SK-N-SH treated with all-trans-retinoic acid at 6 μM for 48 hours (cell line): ENCODE results near the gene GMIP.

Source experiments
- ATAC-seq: fragments of 200-7000 bp; cut with Tn5 transposase; 3 replicates; pipeline ENCODE4 v1.9.1; 2020; ENCODE audit warnings: mild to moderate bottlenecking, moderate library complexity
- ARNTL ChIP-seq: fragments of 450-650 bp; formaldehyde crosslinking; IDR thresholded peaks from 2 replicates; pipeline ENCODE4 v1.5.0; 2020; ENCODE audit warnings: low read depth, mild to moderate bottlenecking, moderate library complexity, borderline replicate concordance
- BACH2 ChIP-seq: fragments of 250-450 bp; sonication (Bioruptor Pico); IDR thresholded peaks from 2 replicates; pipeline ENCODE4 v1.9.0; 2021; ENCODE audit warnings: mild to moderate bottlenecking, borderline replicate concordance
- CSDC2 ChIP-seq: fragments of 250-450 bp; sonication (Bioruptor Pico); IDR thresholded peaks from 2 replicates; pipeline ENCODE4 v1.5.0; 2020; ENCODE audit warnings: mild to moderate bottlenecking, moderate library complexity
- CSRNP3 ChIP-seq: fragments of 250-450 bp; sonication (Bioruptor Pico); IDR thresholded peaks from 2 replicates; pipeline ENCODE4 v1.5.1; 2021; ENCODE audit warnings: mild to moderate bottlenecking, moderate library complexity
- ESRRG ChIP-seq: fragments of 250-450 bp; sonication (Bioruptor Pico); IDR thresholded peaks from 2 replicates; pipeline ENCODE4 v1.6.1; 2021; ENCODE audit warnings: mild to moderate bottlenecking
- GLIS3 ChIP-seq: fragments of 250-450 bp; sonication (Bioruptor Pico); IDR thresholded peaks from 2 replicates; pipeline ENCODE4 v1.5.0; 2020; ENCODE audit warnings: mild to moderate bottlenecking, moderate library complexity
- ISL1 ChIP-seq: fragments of 250-450 bp; sonication (Bioruptor Pico); IDR thresholded peaks from 2 replicates; pipeline ENCODE4 v2.1.2; 2022; ENCODE audit warnings: mild to moderate bottlenecking, moderate library complexity
- OSR1 ChIP-seq: fragments of 250-450 bp; sonication (Bioruptor Pico); IDR thresholded peaks from 2 replicates; pipeline ENCODE4 v1.8.0; 2022; ENCODE audit warnings: moderate library complexity, mild to moderate bottlenecking, inconsistent platforms
- POU6F1 ChIP-seq: fragments of 250-450 bp; sonication (Bioruptor Pico); IDR thresholded peaks from 2 replicates; pipeline ENCODE4 v1.8.0; 2021; ENCODE audit warnings: low read depth, mild to moderate bottlenecking, moderate library complexity, borderline replicate concordance
- PPARA ChIP-seq: fragments of 250-450 bp; sonication (Bioruptor Pico); IDR thresholded peaks from 2 replicates; pipeline ENCODE4 v1.5.0; 2020; ENCODE audit warnings: mild to moderate bottlenecking, borderline replicate concordance
- RARB ChIP-seq: fragments of 250-450 bp; sonication (Bioruptor Pico); IDR thresholded peaks from 2 replicates; pipeline ENCODE4 v1.8.0; 2021; ENCODE audit warnings: mild to moderate bottlenecking, moderate library complexity
- SNAI2 ChIP-seq: fragments of 250-450 bp; sonication (Bioruptor Pico); IDR thresholded peaks from 2 replicates; pipeline ENCODE4 v1.5.0; 2020; ENCODE audit warnings: mild to moderate bottlenecking, moderate library complexity
- TCF4 ChIP-seq: fragments of 250-450 bp; sonication (Bioruptor Pico); IDR thresholded peaks from 2 replicates; pipeline ENCODE4 v1.8.0; 2021; ENCODE audit warnings: mild to moderate bottlenecking, moderate library complexity, borderline replicate concordance
- TOX ChIP-seq: fragments of 250-450 bp; sonication (Bioruptor Pico); IDR thresholded peaks from 2 replicates; pipeline ENCODE4 v1.8.0; 2021; ENCODE audit warnings: mild to moderate bottlenecking, moderate library complexity, borderline replicate concordance
- ZC3H10 ChIP-seq: fragments of 250-450 bp; sonication (Bioruptor Pico); IDR thresholded peaks from 2 replicates; pipeline ENCODE4 v1.5.1; 2021; ENCODE audit warnings: mild to moderate bottlenecking, moderate library complexity
- ZFP3 ChIP-seq: fragments of 250-450 bp; sonication (Bioruptor Pico); IDR thresholded peaks from 2 replicates; pipeline ENCODE4 v1.5.0; 2020; ENCODE audit warnings: mild to moderate bottlenecking, moderate library complexity
- ZFP30 ChIP-seq: fragments of 450-650 bp; formaldehyde crosslinking; IDR thresholded peaks from 2 replicates; pipeline ENCODE4 v1.5.0; 2022; ENCODE audit warnings: mild to moderate bottlenecking, moderate library complexity
- ZNF565 ChIP-seq: fragments of 450-650 bp; formaldehyde crosslinking; conservative IDR thresholded peaks from 2 replicates; pipeline ENCODE4 v1.5.0; 2020; ENCODE audit warnings: low read depth, mild to moderate bottlenecking, moderate library complexity
- ZNF70 ChIP-seq: fragments of 450-650 bp; formaldehyde crosslinking; IDR thresholded peaks from 2 replicates; pipeline ENCODE4 v1.5.0; 2020; ENCODE audit warnings: mild to moderate bottlenecking, moderate library complexity
- ZNF8 ChIP-seq: fragments of 450-650 bp; formaldehyde crosslinking; IDR thresholded peaks from 2 replicates; pipeline ENCODE4 v1.5.0; 2020; ENCODE audit warnings: mild to moderate bottlenecking, moderate library complexity
- TF ChIP-seq, protein P1 (sequence below): fragments of 250-450 bp; sonication (Bioruptor Pico); IDR thresholded peaks from 2 replicates; pipeline ENCODE4 v1.8.0; 2020; ENCODE audit warnings: mild to moderate bottlenecking, moderate library complexity, borderline replicate concordance
- TF ChIP-seq, protein P2 (sequence below): fragments of 250-450 bp; sonication (Bioruptor Pico); IDR thresholded peaks from 2 replicates; pipeline ENCODE4 v1.5.0; 2020; ENCODE audit warnings: mild to moderate bottlenecking, moderate library complexity
- TF ChIP-seq, protein P3 (sequence below): fragments of 250-450 bp; sonication (Bioruptor Pico); IDR thresholded peaks from 2 replicates; pipeline ENCODE4 v1.5.1; 2020; ENCODE audit warnings: low read depth, mild to moderate bottlenecking, moderate library complexity

Gene GMIP

DNA sequence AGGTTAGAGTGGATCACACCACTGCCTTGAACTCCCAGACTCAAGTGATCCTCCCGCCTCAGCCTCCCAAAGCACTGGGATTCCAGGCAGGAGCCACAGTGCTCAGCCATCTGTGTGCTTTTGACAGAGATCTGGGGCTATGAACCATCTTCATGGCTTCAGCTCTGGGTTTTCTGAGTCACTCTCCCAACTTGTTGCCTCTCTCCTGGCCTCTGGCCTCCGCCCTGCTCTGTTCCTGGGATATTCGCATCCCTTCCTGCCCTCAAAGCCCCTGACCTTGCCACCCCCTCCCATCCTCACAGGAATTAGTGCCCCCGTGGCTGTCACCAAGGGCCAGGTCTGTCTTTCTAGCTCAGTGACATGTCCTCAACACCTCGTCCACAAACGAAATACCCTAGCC is 5.7 kb upstream of the GMIP start (continued):
- TF ChIP-seq ESRRG (CRISPR knock-in tag), result no peak
- TF ChIP-seq ZFP30 (CRISPR knock-in tag), result no peak
- TF ChIP-seq OSR1, result no peak
- no peak for TF ChIP-seq BACH2
- TF ChIP-seq TOX, result no peak
- no peak for TF ChIP-seq TCF4 (CRISPR knock-in tag)
- TF ChIP-seq ZNF70 (CRISPR knock-in tag), result no peak
- TF ChIP-seq ZNF8, result no peak
- no peak for TF ChIP-seq ARNTL (CRISPR knock-in tag)
- no peak for TF ChIP-seq ZNF565

DNA sequence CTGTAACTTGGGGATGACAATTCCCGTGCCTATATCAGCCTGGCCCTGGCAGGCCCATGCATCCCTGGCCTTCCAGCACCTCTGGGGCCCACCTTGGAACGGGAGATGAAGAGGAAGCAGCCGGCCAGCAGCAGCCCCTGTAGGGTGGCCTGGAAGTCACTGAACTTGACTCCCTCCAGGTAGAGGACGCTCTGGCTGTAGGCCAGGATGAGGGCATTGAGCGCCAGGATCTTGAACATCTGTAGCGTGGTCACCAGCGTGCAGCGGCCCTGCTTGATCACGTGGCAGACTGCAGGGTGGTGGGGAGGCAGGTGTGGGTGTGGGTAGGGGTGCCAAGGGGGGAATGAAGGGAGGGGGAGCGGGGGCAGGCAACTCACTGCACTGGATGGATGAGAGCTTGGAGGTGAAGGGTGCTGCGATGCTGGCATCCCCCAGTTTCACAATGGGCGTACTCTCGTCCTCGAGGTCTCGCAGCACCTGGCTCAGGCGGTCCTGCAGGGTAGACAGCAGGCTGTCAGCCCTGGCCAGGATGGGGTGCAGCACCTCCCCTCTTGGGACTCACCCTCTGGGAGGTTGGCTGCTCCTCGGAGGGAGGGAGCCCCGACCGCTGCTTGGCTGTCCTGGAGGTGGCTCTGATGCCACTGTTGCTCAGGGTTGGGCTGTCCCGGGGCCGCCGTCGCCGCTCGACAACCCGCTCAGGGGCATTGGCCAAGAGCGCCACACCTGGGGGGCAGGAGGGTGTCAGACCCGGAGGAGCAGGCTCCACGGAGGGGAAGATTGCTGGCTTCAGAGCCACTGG is 3.8 kb upstream of the GMIP start:
- no peak for ATAC-seq
- TF ChIP-seq ARNTL (CRISPR knock-in tag) (no peak), ZFP3 (CRISPR knock-in tag) (no peak), GLIS3 (no peak), CSDC2 (CRISPR knock-in tag) (no peak), CSRNP3 (CRISPR knock-in tag) (no peak), POU6F1 (no peak), ZC3H10 (CRISPR knock-in tag) (no peak), TCF4 (CRISPR knock-in tag) (no peak), ZNF8 (no peak), PPARA (no peak), BACH2 (no peak), SNAI2 (CRISPR knock-in tag) (no peak), OSR1 (no peak), TOX (no peak), ZNF70 (CRISPR knock-in tag) (no peak), RARB (no peak), ZFP30 (CRISPR knock-in tag) (no peak)
- TF ChIP-seq, protein P1, sequence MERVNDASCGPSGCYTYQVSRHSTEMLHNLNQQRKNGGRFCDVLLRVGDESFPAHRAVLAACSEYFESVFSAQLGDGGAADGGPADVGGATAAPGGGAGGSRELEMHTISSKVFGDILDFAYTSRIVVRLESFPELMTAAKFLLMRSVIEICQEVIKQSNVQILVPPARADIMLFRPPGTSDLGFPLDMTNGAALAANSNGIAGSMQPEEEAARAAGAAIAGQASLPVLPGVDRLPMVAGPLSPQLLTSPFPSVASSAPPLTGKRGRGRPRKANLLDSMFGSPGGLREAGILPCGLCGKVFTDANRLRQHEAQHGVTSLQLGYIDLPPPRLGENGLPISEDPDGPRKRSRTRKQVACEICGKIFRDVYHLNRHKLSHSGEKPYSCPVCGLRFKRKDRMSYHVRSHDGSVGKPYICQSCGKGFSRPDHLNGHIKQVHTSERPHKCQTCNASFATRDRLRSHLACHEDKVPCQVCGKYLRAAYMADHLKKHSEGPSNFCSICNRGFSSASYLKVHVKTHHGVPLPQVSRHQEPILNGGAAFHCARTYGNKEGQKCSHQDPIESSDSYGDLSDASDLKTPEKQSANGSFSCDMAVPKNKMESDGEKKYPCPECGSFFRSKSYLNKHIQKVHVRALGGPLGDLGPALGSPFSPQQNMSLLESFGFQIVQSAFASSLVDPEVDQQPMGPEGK (CRISPR knock-in tag), result no peak
- TF ChIP-seq, protein P2, sequence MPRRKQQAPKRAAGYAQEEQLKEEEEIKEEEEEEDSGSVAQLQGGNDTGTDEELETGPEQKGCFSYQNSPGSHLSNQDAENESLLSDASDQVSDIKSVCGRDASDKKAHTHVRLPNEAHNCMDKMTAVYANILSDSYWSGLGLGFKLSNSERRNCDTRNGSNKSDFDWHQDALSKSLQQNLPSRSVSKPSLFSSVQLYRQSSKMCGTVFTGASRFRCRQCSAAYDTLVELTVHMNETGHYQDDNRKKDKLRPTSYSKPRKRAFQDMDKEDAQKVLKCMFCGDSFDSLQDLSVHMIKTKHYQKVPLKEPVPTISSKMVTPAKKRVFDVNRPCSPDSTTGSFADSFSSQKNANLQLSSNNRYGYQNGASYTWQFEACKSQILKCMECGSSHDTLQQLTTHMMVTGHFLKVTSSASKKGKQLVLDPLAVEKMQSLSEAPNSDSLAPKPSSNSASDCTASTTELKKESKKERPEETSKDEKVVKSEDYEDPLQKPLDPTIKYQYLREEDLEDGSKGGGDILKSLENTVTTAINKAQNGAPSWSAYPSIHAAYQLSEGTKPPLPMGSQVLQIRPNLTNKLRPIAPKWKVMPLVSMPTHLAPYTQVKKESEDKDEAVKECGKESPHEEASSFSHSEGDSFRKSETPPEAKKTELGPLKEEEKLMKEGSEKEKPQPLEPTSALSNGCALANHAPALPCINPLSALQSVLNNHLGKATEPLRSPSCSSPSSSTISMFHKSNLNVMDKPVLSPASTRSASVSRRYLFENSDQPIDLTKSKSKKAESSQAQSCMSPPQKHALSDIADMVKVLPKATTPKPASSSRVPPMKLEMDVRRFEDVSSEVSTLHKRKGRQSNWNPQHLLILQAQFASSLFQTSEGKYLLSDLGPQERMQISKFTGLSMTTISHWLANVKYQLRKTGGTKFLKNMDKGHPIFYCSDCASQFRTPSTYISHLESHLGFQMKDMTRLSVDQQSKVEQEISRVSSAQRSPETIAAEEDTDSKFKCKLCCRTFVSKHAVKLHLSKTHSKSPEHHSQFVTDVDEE (CRISPR knock-in tag), result no peak

- ATAC-seq, result no peak
- TF ChIP-seq GLIS3 (no peak), ZNF70 (CRISPR knock-in tag) (no peak), RARB (no peak), PPARA (no peak), BACH2 (no peak), OSR1 (no peak), TCF4 (CRISPR knock-in tag) (no peak), ARNTL (CRISPR knock-in tag) (no peak), TOX (no peak), CSRNP3 (CRISPR knock-in tag) (no peak), ISL1 (CRISPR knock-in tag) (no peak), SNAI2 (CRISPR knock-in tag) (no peak), CSDC2 (CRISPR knock-in tag) (no peak)
- TF ChIP-seq, protein P3, sequence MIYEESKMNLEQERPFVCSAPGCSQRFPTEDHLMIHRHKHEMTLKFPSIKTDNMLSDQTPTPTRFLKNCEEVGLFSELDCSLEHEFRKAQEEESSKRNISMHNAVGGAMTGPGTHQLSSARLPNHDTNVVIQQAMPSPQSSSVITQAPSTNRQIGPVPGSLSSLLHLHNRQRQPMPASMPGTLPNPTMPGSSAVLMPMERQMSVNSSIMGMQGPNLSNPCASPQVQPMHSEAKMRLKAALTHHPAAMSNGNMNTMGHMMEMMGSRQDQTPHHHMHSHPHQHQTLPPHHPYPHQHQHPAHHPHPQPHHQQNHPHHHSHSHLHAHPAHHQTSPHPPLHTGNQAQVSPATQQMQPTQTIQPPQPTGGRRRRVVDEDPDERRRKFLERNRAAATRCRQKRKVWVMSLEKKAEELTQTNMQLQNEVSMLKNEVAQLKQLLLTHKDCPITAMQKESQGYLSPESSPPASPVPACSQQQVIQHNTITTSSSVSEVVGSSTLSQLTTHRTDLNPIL (CRISPR knock-in tag), result no peak
These were observed 1.9 kb upstream of the GMIP start for GRCh38 chr19:19645233-19645870.
